Measurements from ENCODE around the gene OR4B1.

DNA sequence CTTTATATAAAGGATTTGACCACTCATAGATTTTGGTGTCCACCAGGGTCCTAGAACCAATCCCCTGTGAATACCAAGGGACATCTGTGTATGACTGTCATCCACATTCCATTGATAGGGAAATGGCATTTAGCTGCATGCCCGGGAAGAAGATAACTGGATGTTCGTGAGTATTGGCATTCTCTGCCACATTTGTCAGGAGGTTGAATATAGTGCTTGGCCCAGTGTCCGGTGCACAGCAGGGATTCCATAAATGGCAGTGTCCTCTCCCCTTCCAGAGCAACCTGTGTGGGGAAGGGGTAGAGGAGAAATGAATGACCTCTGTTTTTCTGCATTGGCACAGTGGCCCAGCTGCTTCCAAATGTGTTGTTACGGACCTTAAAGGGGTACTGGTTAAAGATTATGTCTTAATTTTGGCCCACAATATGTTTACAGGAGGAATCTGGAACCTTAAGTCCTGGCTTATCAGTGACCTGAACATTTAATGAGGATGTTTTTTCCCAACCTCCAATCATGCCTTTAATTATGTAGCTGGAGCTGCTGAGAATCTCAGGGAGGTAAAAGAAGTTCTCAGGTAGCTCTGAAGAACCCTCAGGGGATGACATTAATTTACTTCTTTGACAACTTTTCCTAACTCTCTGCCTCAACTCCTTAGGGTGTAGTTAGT is 33.6 kb upstream of the OR4B1 start:
- TF ChIP-seq, protein P1, sequence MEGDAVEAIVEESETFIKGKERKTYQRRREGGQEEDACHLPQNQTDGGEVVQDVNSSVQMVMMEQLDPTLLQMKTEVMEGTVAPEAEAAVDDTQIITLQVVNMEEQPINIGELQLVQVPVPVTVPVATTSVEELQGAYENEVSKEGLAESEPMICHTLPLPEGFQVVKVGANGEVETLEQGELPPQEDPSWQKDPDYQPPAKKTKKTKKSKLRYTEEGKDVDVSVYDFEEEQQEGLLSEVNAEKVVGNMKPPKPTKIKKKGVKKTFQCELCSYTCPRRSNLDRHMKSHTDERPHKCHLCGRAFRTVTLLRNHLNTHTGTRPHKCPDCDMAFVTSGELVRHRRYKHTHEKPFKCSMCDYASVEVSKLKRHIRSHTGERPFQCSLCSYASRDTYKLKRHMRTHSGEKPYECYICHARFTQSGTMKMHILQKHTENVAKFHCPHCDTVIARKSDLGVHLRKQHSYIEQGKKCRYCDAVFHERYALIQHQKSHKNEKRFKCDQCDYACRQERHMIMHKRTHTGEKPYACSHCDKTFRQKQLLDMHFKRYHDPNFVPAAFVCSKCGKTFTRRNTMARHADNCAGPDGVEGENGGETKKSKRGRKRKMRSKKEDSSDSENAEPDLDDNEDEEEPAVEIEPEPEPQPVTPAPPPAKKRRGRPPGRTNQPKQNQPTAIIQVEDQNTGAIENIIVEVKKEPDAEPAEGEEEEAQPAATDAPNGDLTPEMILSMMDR (IDR thresholded peaks at IDR 0.05; ENCODE audit: poor library complexity) = no peak
- TF ChIP-seq EZH2 (IDR thresholded peaks at IDR 0.05; ENCODE audit: borderline replicate concordance) (no peak), EZH2phosphoT487 (IDR thresholded peaks at IDR 0.05; ENCODE audit: low read depth, severe bottlenecking, unreplicated experiment) (no peak)

All from hepatocyte (in vitro differentiated cells).